DMS153 treated with DMSO at 0.1 percent for 48 hours (cell line): Measurements from ENCODE around the gene TDG.

ENCODE experiments used
- DNase-seq: peaks from one replicate; lab custom pipeline; 2025; ENCODE audit not compliant: unreplicated experiment; lab: John Stamatoyannopoulos, UW

TDG gene

GRCh38 chr12:103958621-103959020 lies 7.1 kb upstream of the TDG start:
- no peak for DNase-seq

- no peak for DNase-seq
Measured at GRCh38 chr12:103960616-103961227, 5.0 kb upstream of the TDG start.

GRCh38 chr12:103962493-103962892 lies 3.2 kb upstream of the TDG start:
- no peak for DNase-seq

GRCh38 chr12:103964805-103965204 lies 867 bp upstream of the TDG start:
- no peak for DNase-seq

GRCh38 chr12:103965255-103965589 lies 450 bp upstream of the TDG start:
- no peak for DNase-seq

- DNase-seq = no peak
Measured at GRCh38 chr12:103966736-103967135, 1.1 kb downstream of the TDG start.

- DNase-seq = no peak
Measured at GRCh38 chr12:103969391-103969790, 3.7 kb downstream of the TDG start.

- no peak for DNase-seq
Measured at GRCh38 chr12:103973909-103974308, 8.2 kb downstream of the TDG start.

- DNase-seq = no peak
Measured at GRCh38 chr12:103975368-103975767, 9.7 kb downstream of the TDG start.

GRCh38 chr12:103978384-103978982 lies 12.8 kb downstream of the TDG start:
- DNase-seq = no peak

- no peak for DNase-seq
Measured at GRCh38 chr12:103986829-103987228, 21.2 kb downstream of the TDG start.

- no peak for DNase-seq
Measured at GRCh38 chr12:103994235-103994634, 28.6 kb downstream of the TDG start.

- DNase-seq = no peak
Measured at GRCh38 chr12:103996595-103996994, 30.9 kb downstream of the TDG start.

- DNase-seq = no peak
Measured at GRCh38 chr12:103997286-103997900, 31.7 kb downstream of the TDG start.

GRCh38 chr12:103998976-103999375 lies 33.3 kb downstream of the TDG start:
- DNase-seq = no peak

GRCh38 chr12:104000807-104001434 lies 35.2 kb downstream of the TDG start:
- DNase-seq = no peak

- DNase-seq = no peak
Measured at GRCh38 chr12:104002686-104003085, 37.0 kb downstream of the TDG start.

GRCh38 chr12:104003596-104003995 lies 37.9 kb downstream of the TDG start:
- no peak for DNase-seq

- no peak for DNase-seq
Measured at GRCh38 chr12:104006929-104007328, 41.3 kb downstream of the TDG start.

- no peak for DNase-seq
Measured at GRCh38 chr12:104010121-104010520, 44.4 kb downstream of the TDG start.

GRCh38 chr12:104010606-104011169 lies 45.0 kb downstream of the TDG start:
- DNase-seq = no peak

GRCh38 chr12:104011253-104011652 lies 45.6 kb downstream of the TDG start:
- DNase-seq = no peak
